ENCODE measurements around the gene SLC2A1. TPM values are rescaled to one million over a fixed set of nuclear protein-coding genes. Genes with fewer than 3 reads are reported as not detected.
"Not testable (repeated sequence)": the region's sequence is repeated elsewhere in the genome, so short reads cannot be mapped to it uniquely, and the experiment has no call there.

Gene SLC2A1
- total RNA-seq, 2 experiments from 2014 or later = 168 to 170 TPM

DNA sequence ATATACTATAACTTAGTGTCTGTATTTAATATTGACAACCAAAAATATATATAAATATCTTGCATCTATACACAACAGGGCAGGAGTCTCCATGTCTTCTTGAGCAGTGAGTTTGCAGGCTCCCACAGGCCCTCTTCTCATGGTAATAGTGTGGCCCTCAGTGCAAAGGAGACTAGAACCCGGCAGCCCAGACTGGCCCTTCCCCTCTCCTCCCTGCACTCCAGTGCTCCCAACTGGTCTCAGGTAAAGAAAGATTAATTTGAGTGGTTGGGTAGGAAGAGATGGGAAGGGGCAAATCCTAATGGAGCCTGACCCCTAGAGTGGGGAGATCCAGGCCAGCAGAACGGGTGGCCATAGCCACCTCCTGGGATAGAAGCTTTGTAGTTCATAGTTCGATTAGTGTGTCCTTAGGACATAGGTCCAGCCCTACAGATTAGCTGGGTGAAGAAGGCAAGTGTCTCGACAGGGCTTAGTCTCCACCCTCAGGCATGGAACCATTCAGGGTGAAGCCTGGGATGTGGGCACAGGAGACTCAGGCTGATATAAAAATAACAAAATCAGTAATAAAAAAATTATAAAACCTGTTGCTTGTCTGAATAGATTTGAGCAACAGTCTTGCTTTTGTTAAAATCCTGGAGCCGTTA lies 32.3 kb downstream of the SLC2A1 start:
- CTCF ChIA-PET = interaction anchor here (1.2 to 4.9 kb wide), 2 partner anchors 15 to 147 kb away, joined by 3 to 38 read pairs; no protein-coding TSS in a partner anchor
- POLR2A ChIA-PET = no interaction called here

DNA sequence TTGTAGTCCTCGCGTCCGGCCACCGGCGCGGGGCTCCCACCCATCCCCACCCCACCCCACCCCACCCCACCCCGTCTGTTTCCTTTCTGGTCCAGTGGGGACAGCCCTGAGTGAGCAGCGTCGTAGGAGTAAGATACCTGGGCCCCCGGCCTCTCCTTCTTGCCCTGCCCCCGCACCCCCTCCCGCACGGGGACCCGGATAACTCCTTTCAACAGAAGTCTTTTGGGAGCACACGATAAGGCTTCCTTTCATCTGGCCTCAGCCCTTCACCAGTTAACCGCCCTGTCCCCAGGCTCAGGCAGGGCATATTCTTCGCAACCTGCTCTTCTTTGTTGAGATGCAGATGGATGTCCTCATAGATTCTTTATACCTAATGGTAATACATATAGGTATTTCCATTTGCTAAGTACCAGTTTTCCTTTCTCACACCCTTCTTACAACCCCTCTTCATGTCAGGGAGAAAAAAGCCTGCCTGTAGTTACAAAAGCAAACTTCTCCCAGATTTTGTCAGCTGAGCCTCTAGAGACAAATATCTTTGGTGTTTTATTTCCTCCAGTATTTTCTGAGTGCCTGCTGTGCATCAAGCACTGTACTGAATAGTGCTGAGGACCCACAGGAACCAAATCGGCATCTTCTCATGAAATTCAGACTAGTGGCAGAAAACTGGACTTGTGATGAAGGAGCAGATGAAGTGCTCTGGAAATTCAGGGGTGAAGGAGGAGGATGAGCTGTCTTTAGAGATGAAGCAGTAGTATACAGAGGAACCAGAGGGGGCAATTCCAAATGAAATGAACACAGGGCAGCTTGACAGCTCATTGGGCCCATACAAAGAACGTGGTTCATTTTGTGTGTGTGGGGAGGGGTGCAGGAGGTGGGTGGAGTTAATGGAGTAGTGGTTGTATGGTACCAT lies 33.6 kb downstream of the SLC2A1 start:
- CTCF ChIA-PET = interaction anchor here (1.0 to 4.9 kb wide), 5 partner anchors 12 to 148 kb away, joined by 3 to 38 read pairs (median 3); no protein-coding TSS in a partner anchor
- POLR2A ChIA-PET = interaction anchor here (0.7 to 1.2 kb wide), 4 partner anchors 11 to 149 kb away, joined by 3 to 5 read pairs (median 4); no protein-coding TSS in a partner anchor

DNA sequence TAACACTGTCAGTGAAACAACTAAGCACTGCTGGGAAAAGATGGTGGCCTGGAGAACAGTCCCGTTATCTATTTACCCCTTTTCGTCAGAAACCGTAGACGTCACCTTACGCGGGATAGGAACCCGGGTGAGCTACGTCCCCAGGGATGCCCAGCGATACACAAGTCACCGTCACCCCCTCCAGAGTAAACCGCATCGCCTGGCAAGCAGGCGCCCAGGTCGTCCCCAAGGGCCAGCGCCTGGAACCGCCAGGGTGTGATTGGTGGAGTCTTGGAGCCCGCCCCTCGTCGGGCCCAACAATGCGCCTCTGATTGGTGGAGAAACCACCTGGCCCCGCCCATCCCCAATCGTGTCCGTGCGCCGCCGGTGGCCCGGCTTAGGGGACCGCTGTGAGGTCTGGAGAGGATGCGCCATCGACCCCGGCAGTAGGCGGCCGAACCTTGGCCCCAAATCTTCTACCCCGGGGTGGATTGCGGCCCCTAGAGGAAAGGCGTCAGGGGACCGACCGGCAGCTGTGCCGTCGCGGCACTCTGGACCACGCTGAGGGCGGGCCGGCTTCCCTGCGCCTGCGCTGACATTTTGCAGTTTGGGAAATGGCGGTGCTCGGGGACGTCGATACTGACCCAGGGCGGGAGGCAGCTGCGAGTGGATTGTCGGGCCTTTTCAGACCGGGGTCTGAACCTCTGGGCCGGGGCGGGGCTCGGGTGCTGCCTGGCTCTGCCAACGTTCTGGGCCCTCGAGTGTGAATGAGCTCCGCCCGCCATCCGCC lies 34.4 kb downstream of the SLC2A1 start:
- CTCF ChIA-PET = interaction anchor here (1.0 to 4.9 kb wide), 7 partner anchors 8 to 149 kb away, joined by 3 to 38 read pairs (median 5); no protein-coding TSS in a partner anchor

DNA sequence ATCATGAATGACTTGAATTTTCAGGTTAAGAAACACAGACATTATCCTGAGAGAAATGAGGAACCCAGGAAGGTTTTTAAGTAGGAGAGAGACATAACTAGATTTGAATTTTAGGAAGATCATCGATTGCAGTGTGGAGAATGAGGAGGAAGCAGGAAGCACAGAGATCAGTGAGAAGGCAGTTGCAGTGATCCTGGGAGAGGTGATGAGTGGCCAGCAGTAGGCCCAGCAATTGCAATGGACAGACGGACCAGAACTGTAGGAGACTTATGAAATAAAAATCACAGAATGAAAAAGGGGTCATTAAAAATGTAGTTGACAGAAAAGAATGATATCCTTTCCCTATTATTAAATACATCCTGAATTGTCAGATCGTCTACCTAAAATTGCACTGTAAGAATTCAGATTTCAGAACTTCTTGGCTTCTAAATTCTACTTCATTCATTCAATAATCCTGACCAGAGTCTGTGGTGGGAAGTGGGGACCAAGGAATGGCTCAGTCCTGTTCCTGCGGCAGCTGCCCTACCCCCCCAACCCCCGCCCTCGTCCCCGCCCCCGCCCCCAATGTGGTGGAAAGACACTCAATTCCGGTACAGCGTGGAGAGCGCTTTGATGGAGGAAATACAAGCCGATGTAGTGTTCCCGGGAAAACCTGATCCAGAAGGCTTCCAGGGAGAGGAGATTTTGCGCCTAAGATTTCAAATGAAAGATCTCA lies 35.1 kb downstream of the SLC2A1 start:
- ChIA-PET CTCF (interaction anchor here (0.7 to 4.9 kb wide), 13 partner anchors 9 to 157 kb away, joined by 3 to 38 read pairs (median 4); partner anchors contain the start of genes P3H1 and ZNF691), POLR2A (interaction anchor here (0.8 kb wide), 1 partner anchor 32 kb away, joined by 3 read pairs; no protein-coding TSS in a partner anchor)

More for the DNA sequence above, 34.4 kb downstream of the SLC2A1 start:
- POLR2A ChIA-PET = interaction anchor here (0.7 to 1.2 kb wide), 4 partner anchors 12 to 150 kb away, joined by 3 to 5 read pairs (median 4); no protein-coding TSS in a partner anchor

DNA sequence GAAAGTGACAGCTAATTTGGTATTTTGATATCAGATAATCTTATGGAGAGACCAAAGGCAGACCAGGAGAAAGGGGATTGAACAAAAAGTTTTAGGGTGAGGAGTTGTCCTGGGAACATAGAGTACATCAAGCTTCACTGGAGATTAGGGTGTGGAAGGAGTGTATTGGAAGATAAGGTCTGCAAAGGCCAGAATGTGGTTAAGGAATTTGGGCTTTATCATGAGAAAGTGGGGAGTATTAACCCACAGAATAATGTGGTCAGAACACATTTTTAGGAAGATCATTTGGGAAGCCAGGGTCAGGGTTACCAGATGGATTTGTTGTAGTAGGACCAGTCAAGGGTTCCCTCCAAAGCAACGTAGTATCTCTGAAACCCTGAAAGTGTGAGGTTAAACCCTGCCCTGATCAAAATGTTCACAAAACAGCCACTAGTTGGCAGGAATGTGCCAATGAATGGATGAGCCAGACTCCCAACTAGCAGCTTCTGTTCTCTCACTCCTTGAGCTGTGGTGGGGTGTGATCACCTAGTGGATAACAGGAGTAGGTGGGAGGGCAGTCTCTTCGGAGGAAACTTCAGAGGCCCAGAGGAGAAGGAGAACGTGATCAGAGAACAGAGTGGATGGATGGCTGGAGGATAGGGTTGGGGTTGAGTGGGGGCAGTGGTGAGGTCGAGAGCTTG lies 35.8 kb downstream of the SLC2A1 start:
- ChIA-PET POLR2A (interaction anchor here (0.8 kb wide), 1 partner anchor 33 kb away, joined by 3 read pairs; no protein-coding TSS in a partner anchor), CTCF (interaction anchor here (0.7 to 4.9 kb wide), 13 partner anchors 9 to 157 kb away, joined by 3 to 38 read pairs (median 4); partner anchors contain the start of genes P3H1 and ZNF691)

DNA sequence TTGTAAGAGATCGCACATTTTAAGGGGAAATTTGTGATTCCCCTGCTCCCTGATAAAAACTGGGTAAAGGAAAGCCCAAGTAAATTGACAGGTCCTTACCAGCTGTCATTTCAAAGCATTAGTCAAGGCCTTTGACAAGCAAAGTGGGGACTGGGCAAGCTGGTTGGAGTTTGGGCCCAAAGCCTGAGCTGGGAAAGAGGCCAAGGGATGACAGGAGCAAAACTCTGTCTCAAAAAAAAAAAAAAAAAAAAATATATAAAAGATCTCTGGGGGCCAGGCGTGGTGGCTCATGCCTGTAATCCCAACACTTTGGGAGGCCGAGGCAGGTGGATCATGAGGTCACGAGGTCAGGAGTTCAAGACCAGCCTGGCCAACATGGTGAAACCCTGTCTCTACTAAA lies 36.9 kb downstream of the SLC2A1 start:
- ChIA-PET CTCF (interaction anchor here (1.6 to 4.9 kb wide), 4 partner anchors 13 to 152 kb away, joined by 3 to 38 read pairs (median 8); partner anchors contain the start of gene ZNF691), POLR2A (no interaction called here)

DNA sequence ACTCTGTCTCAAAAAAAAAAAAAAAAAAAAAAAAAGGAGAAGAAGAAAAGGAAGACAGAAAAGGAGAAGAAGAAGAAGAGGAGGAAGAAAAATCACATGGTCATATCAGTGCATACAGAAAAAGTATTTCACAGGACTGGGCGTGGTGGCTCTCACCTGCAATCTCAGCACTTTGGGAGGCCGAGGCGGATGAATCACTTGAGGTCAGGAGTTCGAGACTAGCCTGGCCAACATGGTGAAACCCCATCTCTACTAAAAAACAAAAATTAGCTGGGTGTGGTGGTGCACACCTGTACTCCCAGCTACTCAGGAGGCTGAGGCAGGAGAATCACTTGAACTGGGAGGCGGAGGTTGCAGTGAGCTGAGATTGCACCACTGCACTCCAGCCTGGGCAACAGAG lies 39.0 kb downstream of the SLC2A1 start:
- CTCF ChIA-PET = interaction anchor here (0.7 to 1.2 kb wide), 2 partner anchors 104 to 154 kb away, joined by 3 to 6 read pairs; no protein-coding TSS in a partner anchor
- POLR2A ChIA-PET = not testable (repeated sequence)

DNA sequence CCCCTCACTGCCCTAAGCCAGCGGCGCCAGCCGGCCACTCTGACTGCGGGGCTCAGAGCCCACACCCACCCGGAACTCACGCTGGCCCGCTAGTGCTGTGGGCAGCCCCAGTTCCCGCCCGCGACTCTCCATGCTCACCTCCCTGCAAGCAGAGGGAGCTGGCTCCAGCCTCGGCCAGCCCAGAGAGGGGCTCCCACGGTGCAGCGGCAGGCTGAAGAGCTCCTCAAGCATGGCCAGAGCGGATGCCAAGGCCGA lies 41.5 kb downstream of the SLC2A1 start:
- POLR2A ChIA-PET = no interaction called here

DNA sequence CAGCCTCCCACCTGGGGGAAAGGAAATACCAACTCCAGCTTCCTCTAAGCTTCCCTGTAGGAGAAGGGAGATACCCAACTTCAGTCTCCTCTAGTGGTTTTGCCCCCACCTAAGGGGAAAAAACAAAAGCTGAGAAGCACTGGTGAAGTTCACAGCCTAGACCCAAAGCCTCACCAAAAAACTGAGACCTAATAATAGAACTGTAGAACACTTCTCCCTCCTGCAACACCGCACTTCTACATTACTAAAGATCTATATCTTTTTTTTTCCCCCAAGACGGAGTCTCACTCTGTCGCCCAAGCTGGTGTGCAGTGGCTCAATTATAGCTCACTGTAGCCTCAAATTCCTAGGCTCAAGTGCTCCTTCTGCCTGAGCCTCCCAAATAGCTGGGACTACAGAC lies 43.2 kb downstream of the SLC2A1 start:
- CTCF ChIA-PET = interaction anchor here (0.6 to 7.2 kb wide), 5 partner anchors 20 to 158 kb away, joined by 3 to 146 read pairs (median 5); no protein-coding TSS in a partner anchor
- POLR2A ChIA-PET = no interaction called here

More for the DNA sequence above, 41.5 kb downstream of the SLC2A1 start:
- CTCF ChIA-PET = interaction anchor here (1.2 to 1.3 kb wide), 2 partner anchors 155 to 156 kb away, joined by 4 to 7 read pairs; no protein-coding TSS in a partner anchor

DNA sequence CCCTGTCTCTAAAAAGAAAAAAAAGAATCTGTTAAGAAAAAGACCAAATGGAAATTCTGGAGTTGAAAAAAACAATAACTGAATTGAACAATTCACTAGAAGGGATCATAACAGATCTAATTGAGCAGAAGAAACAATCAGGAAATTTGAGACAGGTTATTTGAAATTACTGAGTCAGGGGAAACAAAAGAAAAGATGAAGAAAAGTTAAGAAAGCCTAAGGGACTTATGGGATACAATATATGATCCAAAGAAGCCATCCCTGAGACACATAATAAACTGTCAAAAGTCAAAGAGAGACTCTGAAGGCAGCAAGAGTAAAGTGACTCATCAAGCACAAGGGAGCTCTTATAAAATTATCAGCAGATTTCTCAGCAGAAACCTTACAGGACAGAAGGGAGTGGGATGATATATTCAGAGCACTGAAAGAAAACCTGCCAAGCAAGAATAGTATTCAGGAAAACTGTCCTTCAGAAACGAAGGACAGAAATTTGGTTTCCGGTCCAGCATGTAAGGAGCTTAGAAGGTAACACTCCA lies 44.5 kb downstream of the SLC2A1 start:
- ChIA-PET POLR2A (interaction anchor here (2.0 kb wide), 1 partner anchor 160 kb away, joined by 4 read pairs; no protein-coding TSS in a partner anchor), CTCF (interaction anchor here (0.6 to 7.2 kb wide), 13 partner anchors 9 to 1178 kb away, joined by 3 to 146 read pairs (median 5); partner anchors contain the start of gene ZNF691)

DNA sequence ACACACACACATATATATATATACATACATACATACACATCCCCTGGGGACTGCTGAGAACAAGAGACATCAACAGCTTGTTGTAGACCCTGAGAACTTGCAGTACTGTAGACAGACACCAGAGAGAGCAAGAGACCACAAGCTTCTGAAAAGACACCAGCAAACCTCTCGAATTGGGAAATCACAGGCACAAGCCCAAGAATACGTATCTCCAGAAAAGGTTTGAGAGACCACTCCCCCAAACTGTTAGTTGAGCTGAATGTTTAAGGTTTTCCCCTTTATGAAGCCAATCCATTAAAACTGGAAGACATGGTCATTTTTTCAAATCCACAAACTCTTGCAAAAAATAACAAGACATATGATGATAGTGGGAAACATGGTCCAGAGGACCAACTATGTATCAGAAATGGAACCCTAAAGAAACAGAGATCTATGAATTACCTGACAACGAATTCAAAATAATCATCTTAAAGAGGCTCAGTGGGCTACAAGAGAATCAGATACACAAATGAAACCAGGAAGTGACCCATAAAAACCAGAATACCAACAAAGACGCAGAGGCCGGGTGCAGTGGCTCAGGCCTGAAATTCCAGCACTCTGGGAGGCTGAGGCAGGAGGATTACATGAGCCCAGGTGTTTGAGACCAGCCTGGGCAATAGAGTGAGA lies 45.1 kb downstream of the SLC2A1 start:
- ChIA-PET POLR2A (interaction anchor here (2.0 kb wide), 1 partner anchor 160 kb away, joined by 4 read pairs; no protein-coding TSS in a partner anchor), CTCF (interaction anchor here (0.6 to 7.2 kb wide), 20 partner anchors 9 to 1179 kb away, joined by 3 to 146 read pairs (median 4); partner anchors contain the start of gene ZNF691)

DNA sequence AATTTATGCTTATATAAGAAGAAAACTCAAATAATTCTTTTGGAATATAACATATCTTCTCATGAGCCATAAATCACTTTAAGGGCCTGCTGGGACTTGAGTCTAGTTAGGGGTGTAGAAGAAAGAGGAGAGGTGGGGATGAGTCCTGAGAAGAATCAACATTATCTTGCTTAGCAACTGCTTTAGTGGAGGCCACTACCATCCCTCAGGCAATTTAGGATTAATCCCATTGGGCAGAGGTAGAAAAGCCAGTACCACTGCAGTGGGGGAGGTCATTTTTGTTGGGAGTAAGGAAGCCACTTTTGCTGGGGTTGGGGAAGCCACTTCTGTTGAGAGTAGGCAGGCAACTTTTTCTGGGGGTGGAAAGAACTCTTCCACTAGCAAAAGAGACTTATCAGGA lies 47.7 kb downstream of the SLC2A1 start:
- ChIA-PET POLR2A (no interaction called here), CTCF (interaction anchor here (7.2 kb wide), 1 partner anchor 162 kb away, joined by 146 read pairs; no protein-coding TSS in a partner anchor)

DNA sequence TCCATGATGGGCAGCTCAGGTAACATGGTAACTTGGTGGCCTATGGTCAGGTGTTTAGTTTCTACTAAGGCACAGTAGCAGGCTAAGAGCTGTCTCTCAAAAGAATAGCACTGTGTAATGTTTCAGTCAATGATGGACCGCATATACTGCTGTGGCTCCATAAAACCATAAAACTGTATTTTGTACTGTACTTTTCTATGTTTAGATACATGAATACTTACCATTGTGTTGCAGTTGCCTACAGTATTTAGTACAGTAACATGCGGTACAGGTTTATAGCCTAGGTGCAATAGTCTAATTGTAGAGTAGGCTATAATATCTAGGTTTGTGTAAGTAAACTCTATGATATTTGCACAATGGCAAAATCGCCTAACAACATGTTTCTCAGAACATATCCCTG lies 50.6 kb downstream of the SLC2A1 start:
- POLR2A ChIA-PET = no interaction called here
- CTCF ChIA-PET = no interaction called here

DNA sequence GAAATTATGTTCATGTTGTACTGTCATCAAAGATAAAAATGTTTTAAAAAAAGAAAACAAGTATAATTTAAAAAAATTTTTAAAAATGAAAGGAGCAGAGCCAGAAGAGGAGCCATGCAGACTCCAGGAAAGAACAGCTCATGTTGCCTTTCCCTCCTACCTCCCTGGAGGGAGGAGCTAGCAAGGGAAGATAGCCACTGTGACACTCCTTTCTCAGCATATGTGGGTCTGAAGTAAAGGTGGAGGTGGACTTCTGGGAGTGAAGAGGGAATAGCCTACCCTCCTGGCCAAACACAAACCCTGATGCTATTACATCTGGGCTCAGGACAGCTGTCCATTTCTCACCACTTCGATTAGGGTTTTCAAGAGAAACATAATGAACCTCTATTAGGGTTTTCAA lies 54.2 kb downstream of the SLC2A1 start:
- ChIA-PET CTCF (interaction anchor here (1.0 kb wide), 2 partner anchors 9 kb away, joined by 3 to 5 read pairs; no protein-coding TSS in a partner anchor), POLR2A (no interaction called here)

DNA sequence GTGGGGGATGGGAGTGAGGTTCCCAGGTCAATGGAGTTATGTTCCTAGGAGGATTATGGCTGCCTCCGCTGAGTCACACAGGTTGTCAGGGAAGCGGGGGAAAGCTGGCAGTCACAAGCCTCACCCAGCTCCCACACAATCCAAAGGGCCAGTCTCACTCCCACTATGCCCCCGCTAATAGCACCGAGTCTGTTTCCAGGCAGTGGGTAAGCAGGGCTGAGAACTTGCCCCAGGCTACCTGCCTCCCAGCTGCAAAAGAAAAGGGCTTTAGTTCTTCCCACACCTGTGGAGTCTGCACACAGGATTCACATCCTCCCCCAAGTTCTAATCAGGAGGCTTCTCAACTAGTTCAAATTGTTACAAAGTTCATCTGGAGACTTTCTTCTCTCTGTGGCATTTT lies 58.7 kb downstream of the SLC2A1 start:
- POLR2A ChIA-PET = not testable (repeated sequence)

DNA sequence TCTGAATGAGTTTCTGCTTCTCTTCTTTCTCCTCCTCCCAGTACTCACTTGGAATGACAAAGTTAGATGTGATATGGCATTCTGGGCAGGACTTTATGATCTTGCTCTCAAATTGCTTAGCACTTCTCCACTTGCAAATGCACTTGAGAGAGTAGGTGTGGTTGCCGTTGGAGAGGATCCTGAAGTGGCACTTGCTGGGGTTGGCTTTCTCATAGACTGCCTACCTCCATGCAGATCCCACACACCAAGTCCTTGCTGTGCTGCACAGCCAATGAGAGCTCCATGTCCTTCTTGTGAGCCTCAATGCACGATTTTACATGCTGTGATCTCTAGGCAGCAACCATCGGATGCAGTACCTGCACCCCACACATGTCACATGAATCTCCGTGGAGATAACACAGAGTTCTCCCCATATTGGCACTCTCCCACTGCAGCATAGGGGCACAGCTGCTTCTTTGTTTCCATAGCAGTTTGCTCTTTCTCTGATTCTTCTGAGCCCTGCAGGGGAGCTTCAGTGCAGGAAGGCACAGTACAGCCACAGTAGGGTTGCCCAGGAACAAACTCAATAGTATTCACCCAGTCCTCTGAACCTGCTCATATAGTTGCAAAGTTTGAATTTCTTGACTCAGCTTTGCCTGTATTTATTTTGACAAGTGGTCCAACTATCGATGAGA lies 67.1 kb downstream of the SLC2A1 start:
- ChIA-PET CTCF (interaction anchor here (0.6 kb wide), 2 partner anchors 82 to 300 kb away, joined by 3 to 5 read pairs; no protein-coding TSS in a partner anchor), POLR2A (no interaction called here)

More for the DNA sequence above, 58.7 kb downstream of the SLC2A1 start:
- CTCF ChIA-PET = interaction anchor here (2.3 kb wide), 1 partner anchor 13 kb away, joined by 12 read pairs; no protein-coding TSS in a partner anchor
